ENCODE results near the gene SLC50A1.
A peak's percentile ranks its signal among the peaks of the same experiment; 100 is the strongest.
"Not testable (repeated sequence)": the region's sequence is repeated elsewhere in the genome, so short reads cannot be mapped to it uniquely, and the experiment has no call there.

The SLC50A1 gene

GRCh38 chr1:155116113-155116764, 19.4 kb upstream of the SLC50A1 start:
- no peak for DNase-seq (ENCODE audit: low spot score)

- DNase-seq (ENCODE audit: low spot score), result no peak
Observed at GRCh38 chr1:155117610-155118009, 18.0 kb upstream of the SLC50A1 start.

- DNase-seq (ENCODE audit: low spot score), result not testable (repeated sequence)
Observed at GRCh38 chr1:155118090-155118489, 17.6 kb upstream of the SLC50A1 start.

- DNase-seq (ENCODE audit: low spot score), result no peak
Observed at GRCh38 chr1:155120253-155120652, 15.4 kb upstream of the SLC50A1 start.

GRCh38 chr1:155121249-155121648, 14.4 kb upstream of the SLC50A1 start:
- DNase-seq (ENCODE audit: low spot score), result no peak

- no peak for DNase-seq (ENCODE audit: low spot score)
Observed at GRCh38 chr1:155122308-155122707, 13.3 kb upstream of the SLC50A1 start.

- no peak for DNase-seq (ENCODE audit: low spot score)
Observed at GRCh38 chr1:155123801-155124200, 11.9 kb upstream of the SLC50A1 start.

GRCh38 chr1:155124503-155125463, 10.9 kb upstream of the SLC50A1 start:
- no peak for DNase-seq (ENCODE audit: low spot score)

- DNase-seq (ENCODE audit: low spot score), result no peak
Observed at GRCh38 chr1:155125511-155125945, 10.1 kb upstream of the SLC50A1 start.

- no peak for DNase-seq (ENCODE audit: low spot score)
Observed at GRCh38 chr1:155125946-155126555, 9.6 kb upstream of the SLC50A1 start.

GRCh38 chr1:155126556-155127104, 9.0 kb upstream of the SLC50A1 start:
- peak; percentile 15 for DNase-seq (ENCODE audit: low spot score)

GRCh38 chr1:155127105-155127966, 8.3 kb upstream of the SLC50A1 start, which contains the start of gene EFNA1:
EFNA1 (plus strand) TSS chr1:155127876; CDS start chr1:155127978, 102 bp downstream.
- DNase-seq (ENCODE audit: low spot score), result peak; percentile 22

GRCh38 chr1:155127967-155128754, 7.5 kb upstream of the SLC50A1 start:
- DNase-seq (ENCODE audit: low spot score), result no peak

- no peak for DNase-seq (ENCODE audit: low spot score)
Observed at GRCh38 chr1:155128755-155129473, 6.7 kb upstream of the SLC50A1 start.

- DNase-seq (ENCODE audit: low spot score), result no peak
Observed at GRCh38 chr1:155130272-155131006, 5.2 kb upstream of the SLC50A1 start.

GRCh38 chr1:155131285-155131684, 4.4 kb upstream of the SLC50A1 start:
- no peak for DNase-seq (ENCODE audit: low spot score)

- DNase-seq (ENCODE audit: low spot score), result no peak
Observed at GRCh38 chr1:155131856-155132255, 3.8 kb upstream of the SLC50A1 start.

- DNase-seq (ENCODE audit: low spot score), result no peak
Observed at GRCh38 chr1:155133799-155134281, 1.8 kb upstream of the SLC50A1 start.

GRCh38 chr1:155134322-155134721, 1.3 kb upstream of the SLC50A1 start:
- no peak for DNase-seq (ENCODE audit: low spot score)

Measured in CD4-positive, alpha-beta T cell treated with Interleukin-6 at 100 ng/mL for 8 hours (primary cell).